Activated CD8-positive, alpha-beta memory T cell treated with anti-CD3 and anti-CD28 coated beads, Interleukin-2, amount 50 U/mL, for 24 hours (primary cell): Measurements from ENCODE around the gene CDC25B.

ENCODE experiments used
- DNase-seq: peaks from one replicate; pipeline ENCODE4 v3.0.0-alpha.2; 2020; ENCODE audit errors: extremely low read depth

The CDC25B gene

GRCh38 chr20:3804254-3804751 lies 8.2 kb downstream of the CDC25B start:
- DNase-seq = no peak

- DNase-seq = no peak
These were observed 8.7 kb downstream of the CDC25B start for GRCh38 chr20:3804781-3805180.

DNA sequence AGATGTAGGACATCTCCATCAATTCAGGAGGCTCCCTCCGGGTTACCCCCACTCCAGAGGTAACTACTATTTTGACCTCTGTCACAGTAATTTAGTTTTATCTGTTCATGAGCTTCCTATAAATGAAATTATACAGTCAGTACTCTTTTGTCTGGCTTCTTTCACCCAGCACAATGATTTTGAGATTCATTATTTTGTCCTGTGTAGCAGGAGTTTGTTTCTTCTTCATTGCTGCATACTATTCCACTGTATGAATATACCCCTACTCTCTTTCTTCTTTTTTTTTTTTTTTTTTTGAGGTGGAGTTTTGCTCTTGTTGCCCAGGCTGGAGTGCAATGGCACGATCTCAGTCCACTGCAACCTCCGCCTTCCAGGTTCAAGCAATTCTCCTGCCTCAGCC lies 12.4 kb downstream of the CDC25B start:
- no peak for DNase-seq

- DNase-seq = peak; percentile 79
These were observed 15.6 kb downstream of the CDC25B start for GRCh38 chr20:3811467-3812258.

DNA sequence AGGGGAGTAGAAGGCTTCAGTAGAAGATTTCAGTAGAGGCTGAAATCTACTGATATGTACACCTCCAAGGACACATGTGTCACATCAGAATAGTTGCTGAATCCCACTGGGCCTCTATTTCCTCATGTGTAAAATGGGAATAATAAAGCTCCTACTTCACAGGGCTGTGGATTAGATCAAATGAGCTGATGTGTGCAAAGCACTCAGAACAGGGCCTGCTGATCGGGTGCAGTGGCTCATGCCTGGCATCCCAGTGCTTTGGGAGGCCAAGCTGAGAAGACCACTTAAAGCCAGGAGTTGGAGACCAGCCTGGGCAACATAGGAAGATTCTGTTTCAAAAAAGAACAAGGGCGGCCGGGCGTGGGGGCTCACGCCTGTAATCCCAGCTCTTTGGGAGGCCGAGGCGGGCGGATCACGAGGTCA lies 16.2 kb downstream of the CDC25B start:
- DNase-seq = no peak

DNA sequence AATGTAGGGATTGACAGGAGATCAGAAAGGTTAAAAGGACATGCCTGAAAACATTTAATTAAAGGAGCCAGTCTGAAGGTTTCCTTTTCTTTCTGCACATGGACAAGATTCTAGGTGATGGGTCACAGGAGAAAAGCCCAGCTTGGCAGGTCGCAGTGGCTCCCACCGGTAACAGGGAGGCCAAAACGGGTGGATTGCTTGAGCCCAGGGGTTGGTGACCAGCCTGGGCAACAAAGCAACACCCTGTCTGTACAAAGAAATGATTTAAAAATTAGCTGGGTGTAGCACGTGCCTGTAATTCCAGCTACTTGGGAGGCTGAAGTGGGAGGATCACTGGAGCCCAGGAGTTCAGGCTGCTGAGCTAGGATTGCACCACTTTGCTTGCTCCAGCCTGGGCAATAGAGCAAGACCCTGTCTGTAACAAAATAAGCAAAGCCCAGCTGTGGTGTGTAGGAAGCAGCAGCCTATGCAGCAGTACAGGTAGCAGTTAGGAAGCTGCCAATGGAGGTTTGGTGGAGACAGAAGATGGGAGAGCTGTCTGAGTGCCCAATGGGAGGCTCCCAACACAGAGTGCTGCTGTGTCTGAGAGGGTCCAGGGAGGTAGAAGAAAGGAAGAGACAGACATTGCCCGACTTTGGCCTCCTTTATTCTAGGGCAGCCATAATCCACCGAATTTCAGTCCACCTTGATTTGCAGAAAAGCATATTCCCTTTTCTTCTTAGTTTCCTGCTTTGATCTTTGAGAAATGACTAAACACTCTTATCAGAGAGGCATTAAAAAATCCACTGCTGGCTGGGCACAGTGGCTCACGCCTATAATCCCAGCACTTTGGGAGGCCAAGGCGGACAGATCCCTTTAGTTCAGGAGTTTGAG lies 17.1 kb downstream of the CDC25B start:
- DNase-seq = no peak

DNA sequence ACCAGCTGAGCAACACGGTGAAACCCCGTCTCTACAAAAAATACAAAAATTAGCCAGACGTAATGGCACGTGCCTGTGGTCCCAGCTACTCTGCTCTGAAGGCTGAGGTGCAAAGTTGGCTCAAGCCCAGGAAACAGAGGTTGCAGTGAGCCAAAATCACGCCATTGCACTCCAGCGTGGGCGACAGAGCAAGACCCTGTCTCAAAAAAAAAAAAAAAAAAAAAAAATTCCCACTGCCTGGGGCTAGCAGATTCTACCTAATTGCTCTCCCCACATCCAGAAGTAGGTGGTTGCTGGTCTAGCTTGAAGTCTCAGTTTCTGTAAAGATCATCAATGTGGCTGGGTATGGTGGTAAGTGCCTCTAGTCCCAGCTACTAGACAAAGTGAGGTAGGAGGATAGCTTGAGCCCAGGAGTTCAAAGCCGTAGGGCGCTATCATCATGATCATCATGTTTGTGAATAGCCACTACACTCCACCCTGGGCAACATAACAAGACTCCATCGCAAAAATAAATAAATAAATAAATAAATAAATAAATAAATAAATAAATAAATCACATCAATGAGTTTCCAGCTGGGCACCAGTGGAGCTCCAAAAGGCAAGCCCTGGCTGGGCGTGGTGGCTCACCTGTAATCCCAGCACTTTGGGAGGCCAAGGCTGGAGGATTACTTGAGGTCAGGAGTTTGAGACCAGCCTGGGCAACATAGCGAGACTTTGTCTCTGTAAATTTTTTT lies 17.9 kb downstream of the CDC25B start:
- no peak for DNase-seq

GRCh38 chr20:3814928-3815495 lies 18.9 kb downstream of the CDC25B start:
- DNase-seq = no peak

DNA sequence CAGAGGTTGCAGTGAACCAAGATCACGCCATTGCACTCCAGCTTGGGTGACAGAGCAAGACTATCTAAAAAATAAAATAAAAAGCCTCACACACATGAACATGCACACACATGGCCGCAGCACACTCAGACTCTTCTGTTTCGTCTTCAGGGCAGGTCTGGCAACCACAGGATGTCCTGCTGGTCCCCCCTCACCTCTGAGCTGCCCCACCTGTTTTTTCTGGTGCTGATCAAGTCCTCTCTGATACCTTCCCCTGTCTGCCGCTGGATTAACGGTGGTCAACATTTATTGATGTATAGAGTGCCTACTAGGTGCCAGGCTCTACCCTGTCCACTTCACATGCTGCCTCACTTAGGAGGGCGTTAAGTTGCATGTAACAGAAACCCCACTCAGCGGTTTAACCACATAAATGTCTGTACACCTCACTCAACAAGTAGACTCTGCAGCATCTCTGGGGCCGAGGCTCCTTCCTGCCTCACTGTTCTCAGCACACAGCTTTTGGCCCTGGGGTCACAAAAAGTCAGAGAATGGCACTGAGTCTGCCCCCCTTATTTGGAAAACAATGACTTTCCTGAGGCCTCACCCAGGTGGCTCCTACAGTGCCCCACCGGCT lies 19.7 kb downstream of the CDC25B start:
- DNase-seq = no peak

DNA sequence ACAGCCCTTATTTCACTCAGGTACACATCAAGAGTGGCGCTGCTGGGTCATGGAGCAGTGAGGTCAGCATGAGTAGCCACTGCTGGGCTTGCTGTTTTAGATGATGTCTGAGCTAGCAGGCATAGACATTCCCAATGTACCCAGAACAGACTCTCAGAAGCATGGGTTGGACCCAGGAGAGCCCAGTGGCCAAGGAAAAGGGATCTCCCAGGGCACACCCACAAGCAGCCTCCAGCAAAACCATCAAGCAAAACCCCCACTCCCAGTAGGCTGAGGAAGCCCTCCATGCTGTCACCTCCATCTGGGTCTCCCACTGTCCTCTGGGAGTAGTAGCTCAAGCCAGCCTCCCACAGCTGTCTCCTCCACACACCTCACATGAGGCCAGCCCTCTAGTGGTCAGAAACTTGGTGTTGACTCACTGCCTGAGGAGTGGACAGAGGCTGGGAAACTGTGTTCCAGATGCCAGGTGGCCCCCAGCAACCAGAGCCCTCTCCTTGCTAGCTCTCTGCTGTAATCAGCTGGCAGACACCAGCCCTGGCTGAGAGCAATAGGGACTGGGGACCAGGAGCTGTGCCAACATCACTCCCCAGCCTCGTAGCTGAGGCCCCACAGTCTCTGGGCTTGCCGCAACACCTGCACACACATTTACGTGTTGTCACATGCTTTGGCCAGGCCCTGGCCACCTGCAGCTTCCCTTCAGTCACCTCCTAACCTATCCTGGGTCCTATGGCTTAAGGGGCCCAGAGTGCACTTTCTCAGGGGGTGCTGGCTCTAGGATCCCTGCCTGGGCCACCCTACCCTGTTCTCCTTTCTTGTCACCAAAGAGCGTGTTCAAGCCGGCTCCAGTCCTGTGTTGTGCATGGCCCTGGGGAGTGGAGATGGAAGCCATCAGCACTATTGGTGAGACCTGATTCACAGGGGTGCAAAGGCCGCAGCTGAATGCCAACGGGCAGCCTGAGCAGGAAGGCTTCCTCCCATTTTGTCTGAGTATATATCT lies 22.3 kb downstream of the CDC25B start:
- no peak for DNase-seq

DNA sequence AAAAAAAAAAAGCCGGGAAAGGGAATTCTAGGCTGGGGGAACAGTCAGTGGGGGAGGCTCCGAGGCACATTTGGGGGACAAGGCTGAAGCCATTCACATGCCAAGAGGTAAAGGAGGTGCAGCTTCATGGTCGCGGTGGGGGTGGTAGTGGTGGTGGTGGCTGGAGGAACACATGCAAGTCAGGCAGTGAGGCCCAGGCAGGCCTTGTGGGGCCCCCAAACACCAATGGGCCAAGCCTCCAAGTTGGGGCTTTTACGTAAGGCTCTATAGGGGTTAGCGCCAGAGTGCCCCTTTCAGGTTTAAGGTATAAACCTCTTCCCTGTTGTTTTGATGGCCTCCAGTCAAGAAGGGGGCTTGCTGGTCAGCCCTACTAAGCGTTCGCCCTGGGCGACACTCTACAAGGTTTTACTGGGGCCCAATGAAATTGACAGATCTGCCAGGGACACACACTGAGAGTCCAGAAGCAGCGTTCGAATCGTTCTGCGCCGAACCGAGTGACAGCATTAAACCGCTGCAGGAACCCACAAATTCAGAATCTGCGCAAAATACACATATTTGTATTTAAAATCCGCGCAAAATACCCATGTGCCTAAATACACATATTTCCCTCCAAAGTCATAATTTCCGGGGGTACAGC lies 23.4 kb downstream of the CDC25B start:
- no peak for DNase-seq

GRCh38 chr20:3820048-3820900 lies 24.2 kb downstream of the CDC25B start, which contains the start of gene AP5S1:
Gene AP5S1, plus strand, starts transcription at chr20:3820547. Its CDS starts 1,571 bp downstream, at chr20:3822118.
- DNase-seq = peak; percentile 85

GRCh38 chr20:3820901-3821727 lies 25.0 kb downstream of the CDC25B start:
- DNase-seq = no peak

DNA sequence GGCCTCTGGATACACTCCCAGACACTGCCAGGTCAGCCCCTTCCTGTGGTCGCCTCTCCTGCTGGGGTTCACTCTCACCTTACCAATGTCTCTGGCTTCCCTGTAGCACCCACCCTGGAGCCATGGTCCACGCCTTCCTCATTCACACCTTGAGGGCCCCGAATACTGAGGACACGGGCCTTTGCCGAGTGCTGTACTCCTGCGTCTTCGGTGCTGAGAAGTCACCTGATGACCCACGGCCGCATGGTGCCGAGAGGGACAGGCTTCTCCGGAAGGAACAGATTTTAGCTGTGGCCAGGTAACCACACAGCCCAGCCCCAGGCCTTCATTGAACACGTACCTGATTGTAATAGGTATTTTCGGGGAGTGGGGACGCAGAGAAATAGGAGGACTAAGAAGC lies 25.9 kb downstream of the CDC25B start:
- DNase-seq = no peak

- no peak for DNase-seq
These were observed 27.8 kb downstream of the CDC25B start for GRCh38 chr20:3823881-3824280.

DNA sequence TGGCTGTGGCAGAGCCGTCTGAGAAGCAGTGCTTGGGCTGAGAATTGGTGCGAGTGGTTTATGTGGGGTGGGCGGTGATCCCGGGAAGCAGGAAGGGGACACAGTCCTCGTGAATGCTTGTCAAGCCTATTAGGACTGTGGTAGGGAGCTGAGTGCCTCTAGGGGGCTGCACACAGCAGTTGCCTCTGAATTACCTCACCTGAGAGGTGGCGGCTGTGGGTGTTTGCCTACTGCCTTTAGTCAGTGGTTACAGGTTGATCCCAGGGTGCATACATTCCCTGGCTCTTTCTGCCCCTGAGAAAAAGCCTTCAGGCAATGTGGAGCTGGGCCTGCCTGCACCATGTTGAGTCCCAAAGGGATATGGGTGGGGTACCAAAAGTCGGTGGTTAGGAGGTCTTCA lies 29.4 kb downstream of the CDC25B start:
- DNase-seq = no peak

DNA sequence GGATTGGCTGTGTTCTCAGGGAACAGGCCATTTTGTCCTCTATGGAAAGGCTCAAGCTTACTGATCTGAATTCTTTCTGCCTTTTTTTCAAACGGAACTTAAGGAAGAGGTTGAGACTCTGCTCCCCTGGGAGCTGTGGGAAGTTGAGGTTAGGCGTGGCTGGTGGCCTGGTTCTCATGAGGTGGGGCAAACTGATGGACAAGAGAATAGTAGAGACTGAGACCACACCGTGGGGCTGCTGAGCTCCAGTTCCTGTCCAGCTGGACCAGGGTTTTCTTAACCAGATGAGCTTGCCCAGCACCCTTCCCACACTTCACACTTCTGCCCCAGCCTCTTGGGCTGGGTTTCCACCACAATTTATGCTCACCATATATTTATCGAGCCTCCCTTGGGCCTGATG lies 30.3 kb downstream of the CDC25B start:
- no peak for DNase-seq

DNA sequence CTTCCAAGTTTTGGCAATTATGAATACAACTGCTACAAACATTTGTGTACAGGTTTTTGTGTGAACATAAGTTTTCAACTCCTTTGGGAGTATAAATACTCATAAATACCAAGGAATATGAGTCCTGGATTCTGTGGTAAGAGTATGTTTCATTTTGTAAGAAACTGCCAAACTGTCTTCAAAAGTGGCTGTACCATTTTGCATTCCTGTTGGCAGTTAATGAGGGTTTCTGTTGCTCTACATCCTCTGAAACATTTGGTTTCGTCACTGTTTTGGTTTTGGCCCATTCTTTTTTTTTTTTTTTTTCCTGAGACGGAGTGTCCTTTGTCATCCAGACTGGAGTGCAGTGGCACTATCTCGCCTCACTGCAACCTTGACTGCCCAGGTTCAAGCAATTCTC lies 32.7 kb downstream of the CDC25B start:
- DNase-seq = no peak
